Thymus (tissue), 11 donors: ENCODE measurements around the gene KCNMA1. TPM values are rescaled to one million over a fixed set of nuclear protein-coding genes. Genes with fewer than 3 reads are reported as not detected.

Experiments
- DNase-seq, 9 donors: peaks; one replicate each; pipeline ENCODE4 v3.0.0-alpha.2; 2013; ENCODE audit warnings: low spot score in 9 of 9, low read depth in 6 of 9, missing footprints in 1 of 9
- H3K27ac ChIP-seq, 2 donors: one replicate each; pipeline ENCODE4 v1.5.1; 2013; ENCODE audit warnings: control low read depth in 1 of 2, low read depth in 1 of 2, low read length in 1 of 2, mild to moderate bottlenecking in 1 of 2, moderate library complexity in 1 of 2
- H3K27me3 ChIP-seq, 2 donors: one replicate each; pipeline ENCODE4 v1.5.1; 2013; ENCODE audit warnings: low read length in 1 of 2; ENCODE audit not compliant: control insufficient read depth in 2 of 2, insufficient read depth in 1 of 2
- H3K36me3 ChIP-seq, 2 donors: one replicate each; pipeline ENCODE4 v1.5.1; 2013; ENCODE audit warnings: low read length in 1 of 2, mild to moderate bottlenecking in 1 of 2, moderate library complexity in 1 of 2; ENCODE audit not compliant: control insufficient read depth in 2 of 2, insufficient read depth in 2 of 2
- H3K4me1 ChIP-seq, 2 donors: one replicate each; pipeline ENCODE4 v1.5.1; 2013; ENCODE audit warnings: low read length in 2 of 2; ENCODE audit not compliant: control insufficient read depth in 2 of 2, insufficient read depth in 2 of 2
- H3K4me3 ChIP-seq, 2 donors: one replicate each; pipeline ENCODE4 v1.5.1; 2013; ENCODE audit warnings: low read length in 2 of 2, control low read depth in 1 of 2, mild to moderate bottlenecking in 1 of 2
- H3K9me3 ChIP-seq, 2 donors: one replicate each; pipeline ENCODE4 v1.5.1; 2013; ENCODE audit warnings: low read length in 1 of 2, mild to moderate bottlenecking in 1 of 2; ENCODE audit not compliant: control insufficient read depth in 2 of 2, insufficient read depth in 1 of 2
- WGBS: extraction: QIAGEN DNeasy Blood & Tissue Kit; methylation state at CpG from one replicate; pipeline ENCODE4 v1.1.7; 2013; 5-methylcytosine and 5-hydroxymethylcytosine counted together
- polyA plus RNA-seq: library from polyadenylated mRNA; stranded (reverse); fragments of 200-250 nt; gene quantifications from one replicate; pipeline ENCODE4 v1.2.3, GENCODE V29; 2013
- total RNA-seq: library from RNA; stranded (reverse); fragments of 120-200 nt; gene quantifications from one replicate; pipeline ENCODE4 v1.2.4, GENCODE V29; 2013
- donor health status: healthy.

KCNMA1 gene
- total and polyA plus RNA-seq, 2 donors: 1.9 to 12.9 TPM

DNA sequence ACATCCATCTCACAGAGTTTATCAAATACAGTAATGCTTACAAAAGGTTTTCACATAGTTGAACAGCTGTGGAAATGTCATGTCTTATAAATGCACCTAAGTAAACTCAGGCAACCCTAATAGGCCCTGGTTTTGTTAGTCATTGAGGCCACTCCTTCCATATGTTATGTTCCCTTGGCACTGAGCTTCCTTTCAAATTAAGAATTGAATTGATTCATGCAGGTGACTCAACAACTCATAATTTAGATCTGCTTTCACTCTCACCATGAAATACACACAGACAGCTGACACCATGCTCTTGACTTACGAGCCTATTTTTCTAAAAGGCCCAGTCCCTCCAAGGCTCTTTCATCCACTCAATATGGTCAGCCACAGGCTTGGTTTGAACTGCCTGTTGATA, 476.9 kb downstream of the KCNMA1 start:
- H3K4me3 ChIP-seq: no peak overlapping the region
- H3K4me1 ChIP-seq: no peaks in the 10 kb centered on the region
- no peaks in the 10 kb centered on the region for H3K9me3 ChIP-seq
- DNase-seq: no peak
- peaks cover 0 to 2% of the 10 kb centered on the region in 2 donors for H3K27me3 ChIP-seq
- no peak overlapping the region for H3K27ac ChIP-seq
- WGBS: 90% methylated on average over 1 of the region's 1 CpG
- no peaks in the 10 kb centered on the region for H3K36me3 ChIP-seq

DNA sequence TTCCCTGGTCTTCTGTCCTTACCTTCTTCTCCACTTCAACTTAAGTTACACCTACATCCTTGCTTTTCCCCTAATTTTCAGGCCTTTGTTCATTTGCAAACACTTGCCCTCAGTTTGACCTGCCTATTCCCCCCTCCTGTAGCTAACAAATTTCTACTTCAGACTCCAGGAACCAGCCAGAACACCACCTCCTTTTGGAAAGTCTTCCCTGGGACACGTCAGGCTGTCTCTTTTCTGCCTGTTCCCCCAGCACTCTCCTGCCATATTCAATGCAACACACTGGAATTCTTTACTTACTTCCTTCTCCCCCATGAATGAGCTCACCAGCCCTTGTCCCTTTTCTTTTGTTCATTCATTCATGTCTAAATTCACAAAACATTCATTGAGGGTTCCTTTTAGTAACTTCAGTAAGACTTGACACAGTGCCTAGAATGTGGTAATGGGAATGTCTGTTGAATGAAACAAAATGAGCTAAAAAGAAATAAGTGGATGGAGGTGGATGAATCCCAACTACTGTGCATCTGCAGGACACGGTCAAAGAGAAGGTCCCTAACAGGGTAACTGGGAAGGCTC, 478.0 kb downstream of the KCNMA1 start:
- 71% methylated on average over 2 of the region's 2 CpGs for WGBS
- no peaks in the 10 kb centered on the region for H3K4me1 ChIP-seq
- no peaks in the 10 kb centered on the region for H3K9me3 ChIP-seq
- H3K27ac ChIP-seq: no peak overlapping the region
- no peaks in the 10 kb centered on the region for H3K36me3 ChIP-seq
- peaks cover 0 to 2% of the 10 kb centered on the region in 2 donors for H3K27me3 ChIP-seq
- no peak for DNase-seq
- H3K4me3 ChIP-seq: no peak overlapping the region

GRCh38 chr10:77158666-77159065, 478.9 kb downstream of the KCNMA1 start:
- H3K4me1 ChIP-seq: no peaks in the 10 kb centered on the region
- H3K27ac ChIP-seq: no peak overlapping the region
- no peak for DNase-seq
- H3K36me3 ChIP-seq: no peaks in the 10 kb centered on the region
- no peak overlapping the region for H3K4me3 ChIP-seq
- 93% methylated on average over 3 of the region's 3 CpGs for WGBS
- no peaks in the 10 kb centered on the region for H3K27me3 ChIP-seq
- no peaks in the 10 kb centered on the region for H3K9me3 ChIP-seq

DNA sequence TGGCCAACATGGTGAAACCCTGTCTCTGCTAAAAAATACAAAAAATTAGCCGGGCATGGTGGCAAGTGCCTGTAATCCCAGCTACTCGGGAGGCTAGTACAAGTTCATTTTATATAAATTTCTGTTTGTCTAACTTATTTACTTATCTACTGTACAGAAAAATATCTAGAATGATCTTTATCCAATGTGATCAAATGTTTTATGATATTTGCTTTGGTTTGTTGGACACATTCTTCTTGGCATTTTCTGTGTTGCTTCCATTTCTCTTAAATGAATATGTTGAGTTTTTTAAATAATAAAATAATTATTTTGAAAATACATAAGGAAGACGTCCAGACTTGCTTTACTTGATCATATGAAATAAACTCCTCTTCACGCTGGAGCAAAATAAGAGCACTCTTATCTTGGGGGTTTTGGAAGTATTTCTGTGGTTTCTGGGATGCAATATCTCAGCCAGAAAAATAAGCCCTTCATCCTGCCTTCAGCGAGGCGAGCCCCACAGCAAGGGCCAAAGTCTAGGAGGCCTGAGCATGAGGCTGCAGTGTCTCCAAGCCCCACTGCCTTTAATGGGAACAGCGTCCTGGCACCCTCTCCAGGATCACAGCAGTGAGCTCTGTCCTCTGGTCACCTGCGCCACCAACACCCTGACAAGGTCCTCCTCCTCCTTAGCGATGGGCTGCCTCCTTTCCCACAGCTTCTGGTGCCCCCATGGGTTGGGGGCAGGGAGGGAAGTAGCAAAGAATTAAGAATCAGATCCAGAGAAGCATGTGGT, 480.2 kb downstream of the KCNMA1 start:
- Histone ChIP-seq H3K27ac (no peak overlapping the region), H3K4me1 (no peaks in the 10 kb centered on the region), H3K9me3 (no peaks in the 10 kb centered on the region), H3K27me3 (peaks cover 0 to 2% of the 10 kb centered on the region in 2 donors), H3K4me3 (no peak overlapping the region), H3K36me3 (no peaks in the 10 kb centered on the region)
- no peak for DNase-seq
- 92% methylated on average over 9 of the region's 9 CpGs for WGBS

- Histone ChIP-seq H3K9me3 (no peaks in the 10 kb centered on the region), H3K4me1 (no peaks in the 10 kb centered on the region), H3K27ac (no peak overlapping the region), H3K27me3 (peaks cover 0 to 2% of the 10 kb centered on the region in 2 donors), H3K36me3 (no peaks in the 10 kb centered on the region), H3K4me3 (no peak overlapping the region)
- DNase-seq: no peak
- 71% methylated on average over 5 of the region's 5 CpGs for WGBS
Measured at GRCh38 chr10:77156406-77156879, 481.2 kb downstream of the KCNMA1 start.

GRCh38 chr10:77152256-77152655, 485.4 kb downstream of the KCNMA1 start:
- H3K4me1 ChIP-seq: no peaks in the 10 kb centered on the region
- no peak for DNase-seq
- no peaks in the 10 kb centered on the region for H3K9me3 ChIP-seq
- H3K36me3 ChIP-seq: no peaks in the 10 kb centered on the region
- peaks cover 0 to 2% of the 10 kb centered on the region in 2 donors for H3K27me3 ChIP-seq
- WGBS: 98% methylated on average over 1 of the region's 1 CpG
- no peak overlapping the region for H3K4me3 ChIP-seq
- no peak overlapping the region for H3K27ac ChIP-seq

DNA sequence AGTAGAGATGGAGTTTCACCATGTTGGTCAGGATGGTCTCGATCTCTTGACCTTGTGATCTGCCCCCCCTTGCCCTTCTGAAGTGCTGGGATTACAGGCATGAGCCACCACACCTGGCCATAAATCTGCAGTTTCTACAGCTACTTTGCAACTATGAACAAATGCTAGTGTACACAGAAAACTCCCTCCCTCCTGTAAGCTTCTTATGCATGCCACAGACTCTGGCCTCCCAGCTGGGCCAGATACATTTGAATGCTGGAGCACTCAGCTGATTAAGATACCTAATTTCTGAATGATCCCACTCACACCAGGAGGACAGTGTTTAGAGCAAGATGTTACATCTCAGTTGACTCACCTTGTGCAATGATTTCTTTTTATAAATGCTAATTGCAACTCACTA, 486.2 kb downstream of the KCNMA1 start:
- DNase-seq: no peak
- Histone ChIP-seq H3K4me1 (no peaks in the 10 kb centered on the region), H3K9me3 (no peaks in the 10 kb centered on the region), H3K27me3 (peaks cover 0 to 2% of the 10 kb centered on the region in 2 donors), H3K36me3 (no peaks in the 10 kb centered on the region), H3K4me3 (no peak overlapping the region), H3K27ac (no peak overlapping the region)
- WGBS: 92% methylated on average over 1 of the region's 1 CpG

DNA sequence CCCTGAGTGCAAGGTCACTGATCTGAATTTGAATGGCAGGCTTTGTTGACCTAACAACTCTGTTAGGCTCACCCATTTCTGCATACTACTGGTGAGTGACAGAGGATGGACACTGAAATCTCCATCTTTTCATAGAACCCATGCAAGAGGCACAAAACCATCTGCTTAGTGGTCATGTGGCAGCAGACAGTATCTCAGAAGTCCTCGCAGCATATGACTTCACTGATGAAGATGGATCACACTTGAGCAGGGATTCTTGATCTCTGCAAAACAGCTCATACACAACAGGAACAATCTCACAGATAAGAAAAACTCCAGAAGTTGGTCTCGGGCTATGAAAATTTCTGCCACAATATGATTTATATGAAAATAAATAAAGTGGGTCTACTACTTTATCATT, 487.9 kb downstream of the KCNMA1 start:
- Histone ChIP-seq H3K4me3 (no peak overlapping the region), H3K9me3 (no peaks in the 10 kb centered on the region), H3K36me3 (no peaks in the 10 kb centered on the region), H3K27ac (no peak overlapping the region), H3K27me3 (peaks cover 0 to 2% of the 10 kb centered on the region in 2 donors), H3K4me1 (no peaks in the 10 kb centered on the region)
- 93% methylated on average over 2 of the region's 2 CpGs for WGBS
- no peak for DNase-seq

DNA sequence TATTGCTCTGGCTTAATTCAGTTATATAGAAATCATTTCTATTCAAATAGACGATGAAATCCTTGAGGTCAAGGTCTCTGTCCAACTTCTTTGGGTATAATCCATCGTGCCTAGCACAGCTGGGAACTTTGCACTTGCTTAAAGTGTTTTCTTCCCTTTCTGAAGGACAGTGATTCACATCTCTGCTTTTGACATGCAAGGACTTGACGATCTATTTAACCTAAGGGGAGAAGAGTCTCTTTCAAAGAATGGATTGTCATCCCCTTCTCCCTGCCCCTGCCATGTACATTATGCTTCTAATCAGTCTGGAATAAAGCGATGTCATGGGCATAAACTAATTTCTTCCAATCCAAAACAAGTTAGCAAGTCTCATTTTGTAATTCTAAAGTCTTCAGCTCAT, 488.6 kb downstream of the KCNMA1 start:
- Histone ChIP-seq H3K27me3 (peaks cover 0 to 2% of the 10 kb centered on the region in 2 donors), H3K4me1 (no peaks in the 10 kb centered on the region), H3K27ac (no peak overlapping the region), H3K36me3 (no peaks in the 10 kb centered on the region), H3K4me3 (no peak overlapping the region), H3K9me3 (no peaks in the 10 kb centered on the region)
- WGBS: 93% methylated on average over 4 of the region's 4 CpGs
- no peak for DNase-seq
